Measurements from ENCODE around the gene GBP7.

GBP7 gene

GRCh38 chr1:89147678-89148658, 27.8 kb downstream of the GBP7 start:
- TF ChIP-seq CTCF (IDR thresholded peaks at IDR 0.05; ENCODE audit: low read depth, low read length), result no peak
- Histone ChIP-seq H3K36me3 (no peaks in the 10 kb centered on the region), H3K27me3 (no peaks in the 10 kb centered on the region), H3K4me1 (no peaks in the 10 kb centered on the region), H3K4me3 (ENCODE audit: low read depth, low read length) (no peak overlapping the region), H3K9me3 (no peaks in the 10 kb centered on the region)
- no peak for DNase-seq

GRCh38 chr1:89146721-89147120, 29.1 kb downstream of the GBP7 start:
- no peak overlapping the region for H3K4me3 ChIP-seq (ENCODE audit: low read depth, low read length)
- DNase-seq, result no peak
- no peaks in the 10 kb centered on the region for H3K4me1 ChIP-seq
- no peaks in the 10 kb centered on the region for H3K9me3 ChIP-seq
- H3K27me3 ChIP-seq, result no peaks in the 10 kb centered on the region
- no peaks in the 10 kb centered on the region for H3K36me3 ChIP-seq
- TF ChIP-seq CTCF (IDR thresholded peaks at IDR 0.05; ENCODE audit: low read depth, low read length), result no peak

GRCh38 chr1:89143484-89143883, 32.3 kb downstream of the GBP7 start:
- Histone ChIP-seq H3K27me3 (no peaks in the 10 kb centered on the region), H3K4me3 (ENCODE audit: low read depth, low read length) (no peak overlapping the region), H3K4me1 (no peaks in the 10 kb centered on the region), H3K36me3 (no peaks in the 10 kb centered on the region), H3K9me3 (no peaks in the 10 kb centered on the region)
- no peak for TF ChIP-seq CTCF (IDR thresholded peaks at IDR 0.05; ENCODE audit: low read depth, low read length)
- DNase-seq, result no peak

GRCh38 chr1:89142160-89142559, 33.6 kb downstream of the GBP7 start:
- DNase-seq, result no peak
- H3K4me3 ChIP-seq (ENCODE audit: low read depth, low read length), result no peak overlapping the region
- H3K9me3 ChIP-seq, result no peaks in the 10 kb centered on the region
- no peak for TF ChIP-seq CTCF (IDR thresholded peaks at IDR 0.05; ENCODE audit: low read depth, low read length)
- no peaks in the 10 kb centered on the region for H3K27me3 ChIP-seq
- H3K4me1 ChIP-seq, result no peaks in the 10 kb centered on the region
- H3K36me3 ChIP-seq, result no peaks in the 10 kb centered on the region

GRCh38 chr1:89133747-89134146, 42.1 kb downstream of the GBP7 start:
- Histone ChIP-seq H3K9me3 (no peaks in the 10 kb centered on the region), H3K36me3 (no peaks in the 10 kb centered on the region), H3K4me1 (no peaks in the 10 kb centered on the region), H3K4me3 (ENCODE audit: low read depth, low read length) (no peak overlapping the region), H3K27me3 (no peaks in the 10 kb centered on the region)
- TF ChIP-seq CTCF (IDR thresholded peaks at IDR 0.05; ENCODE audit: low read depth, low read length), result no peak
- DNase-seq, result no peak

GRCh38 chr1:89130716-89131115, 45.1 kb downstream of the GBP7 start:
- DNase-seq, result no peak
- H3K9me3 ChIP-seq, result no peaks in the 10 kb centered on the region

More at GRCh38 chr1:89130716-89131115, 45.1 kb downstream of the GBP7 start:
- Histone ChIP-seq H3K4me3 (ENCODE audit: low read depth, low read length) (no peak overlapping the region), H3K36me3 (no peaks in the 10 kb centered on the region), H3K4me1 (no peaks in the 10 kb centered on the region), H3K27me3 (no peaks in the 10 kb centered on the region)
- no peak for TF ChIP-seq CTCF (IDR thresholded peaks at IDR 0.05; ENCODE audit: low read depth, low read length)

Data from BE2C (cell line).